HepG2 (cell line): ENCODE measurements around the gene KRT32. TPM values are rescaled to one million over a fixed set of nuclear protein-coding genes. Genes with fewer than 3 reads are reported as not detected.

Experiments used
- ATAC-seq: fragments of 200-7000 bp; cut with Tn5 transposase; 3 replicates; pipeline ENCODE4 v1.9.1; 2020; ENCODE audit warnings: mild to moderate bottlenecking, moderate library complexity
- BruUV-seq: library from RNA; stranded (reverse); fragments of 400-500 nt; replicated peaks from 2 replicates; lab custom pipeline; 2021; lab: Mats Ljungman, UMichigan
- CTCF ChIA-PET: fragments of 300-600 bp; formaldehyde crosslinking; extraction: SDS; loops from one replicate; lab custom pipeline; 2021; ENCODE audit warnings: low total read pairs, inconsistent platforms, low intra/inter-chr PET ratio; lab: Yijun Ruan, JAX
- POLR2A ChIA-PET: fragments of 350-600 bp; sonication (Branson Sonifier 250); formaldehyde crosslinking; loops from one replicate; lab custom pipeline; 2020; ENCODE audit warnings: antibody characterized with exemption, inconsistent platforms; lab: Yijun Ruan, JAX
- DNase-seq: peaks from one replicate; pipeline ENCODE4 v3.0.0-alpha.2; 2015; ENCODE audit warnings: low spot score
- FAIRE-seq: peaks from 3 replicates; lab custom pipeline; 2011; peaks lifted over from hg19 to GRCh38; lab: Jason Lieb, UNC
- H2AFZ ChIP-seq: one replicate; pipeline ENCODE4 v1.6.1; 2011; ENCODE audit warnings: low read length, inconsistent platforms
- H3K27ac ChIP-seq: fragments of 300-600 bp; 3 replicates; pipeline ENCODE4 v1.8.0; 2011; ENCODE audit warnings: mixed run types, mild to moderate bottlenecking, mixed read lengths, low read length, inconsistent platforms; ENCODE audit not compliant: insufficient read depth; ENCODE audit errors: extremely low read length
- H3K27me3 ChIP-seq, 2 experiments: fragments of 200-600 bp in 1 of 2; 2 replicates in 1 of 2; 3 replicates in 1 of 2; pipeline versions ENCODE4 v1.6.0 to v1.8.0; 2011; ENCODE audit warnings: low read length in 2 of 2, mild to moderate bottlenecking in 2 of 2, moderate library complexity in 2 of 2, inconsistent platforms in 1 of 2; ENCODE audit not compliant: insufficient read depth in 2 of 2, control insufficient read depth in 1 of 2
- H3K36me3 ChIP-seq, 2 experiments: fragments of 200-600 bp in 1 of 2; replicated peaks in 1 of 2; 2 replicates in 1 of 2; 3 replicates in 1 of 2; pipeline versions ENCODE4 v1.5.1 to v1.8.0; 2011; ENCODE audit warnings: low read length in 2 of 2, inconsistent platforms in 1 of 2; ENCODE audit not compliant: insufficient read depth in 2 of 2, control insufficient read depth in 1 of 2
- H3K4me1 ChIP-seq: 2 replicates; pipeline ENCODE4 v1.5.1; 2012; ENCODE audit warnings: low read length, inconsistent platforms; ENCODE audit not compliant: insufficient read depth
- H3K4me2 ChIP-seq: 2 replicates; pipeline ENCODE4 v1.6.0; 2011; ENCODE audit warnings: low read depth, low read length, inconsistent platforms
- H3K4me3 ChIP-seq, 3 experiments: fragments of 200-600 bp in 1 of 3; sonication (generic), shearing (Covaris generic) in 1 of 3; replicated peaks in 1 of 3; 2 replicates each; pipeline ENCODE4 v1.5.1; 2011 to 2016; ENCODE audit warnings: low read length in 3 of 3, inconsistent platforms in 2 of 3, low read depth in 2 of 3, mild to moderate bottlenecking in 2 of 3, control low read depth in 1 of 3, mixed read lengths in 1 of 3; ENCODE audit not compliant: insufficient read depth in 1 of 3
- H3K79me2 ChIP-seq: one replicate; pipeline ENCODE4 v1.6.1; 2011; ENCODE audit warnings: low read length, inconsistent platforms; ENCODE audit not compliant: insufficient read depth
- H3K9ac ChIP-seq: 2 replicates; pipeline ENCODE4 v1.6.0; 2011; ENCODE audit warnings: mild to moderate bottlenecking, low read depth, low read length, inconsistent platforms; ENCODE audit not compliant: insufficient read depth
- H3K9me3 ChIP-seq: 2 replicates; pipeline ENCODE4 v1.5.1; 2012; ENCODE audit warnings: mild to moderate bottlenecking, low read length
- H4K20me1 ChIP-seq: 2 replicates; pipeline ENCODE4 v1.6.0; 2011; ENCODE audit warnings: inconsistent platforms, mild to moderate bottlenecking, low read length, moderate library complexity; ENCODE audit not compliant: insufficient read depth
- CEBPG ChIP-seq: IDR thresholded peaks from 2 replicates; pipeline ENCODE4 v1.6.1; 2016
- EP300 ChIP-seq, 3 experiments: sonication (generic) in 1 of 3; formaldehyde crosslinking in 1 of 3; IDR thresholded peaks; 2 replicates each; pipeline versions ENCODE4 v1.5.1 to v1.6.1; 2011 to 2020; ENCODE audit warnings: low read depth in 2 of 3, low read length in 2 of 3, borderline replicate concordance in 1 of 3, improper control_type of control experiment in 1 of 3, mild to moderate bottlenecking in 1 of 3, missing genetic modification reagents in 1 of 3, moderate library complexity in 1 of 3
- FOXA3 ChIP-seq: IDR thresholded peaks from 2 replicates; pipeline ENCODE4 v1.6.1; 2016; ENCODE audit warnings: missing genetic modification reagents, missing compliant biosample characterization
- GATAD2A ChIP-seq: IDR thresholded peaks from 2 replicates; pipeline ENCODE4 v1.6.1; 2016
- GPN1 ChIP-seq: sonication (generic); formaldehyde crosslinking; IDR thresholded peaks from 2 replicates; pipeline ENCODE4 v1.5.1; 2020; ENCODE audit warnings: missing genetic modification reagents, borderline replicate concordance
- HNF4A ChIP-seq: sonication (generic); formaldehyde crosslinking; IDR thresholded peaks from 2 replicates; pipeline ENCODE4 v1.4.0; 2020; ENCODE audit warnings: missing genetic modification reagents
- HNF4G ChIP-seq, 2 experiments: sonication (generic) in 1 of 2; formaldehyde crosslinking in 1 of 2; IDR thresholded peaks; 2 replicates each; pipeline versions ENCODE4 v1.4.0 to v1.6.1; 2011 to 2020; ENCODE audit warnings: borderline replicate concordance in 2 of 2, low read depth in 2 of 2, mild to moderate bottlenecking in 2 of 2, low read length in 1 of 2, missing genetic modification reagents in 1 of 2, moderate library complexity in 1 of 2
- RNF2 ChIP-seq: fragments of 450-650 bp; conservative IDR thresholded peaks from 2 replicates; pipeline ENCODE4 v1.6.1; 2016; ENCODE audit warnings: low read depth
- SMC3 ChIP-seq: IDR thresholded peaks from 2 replicates; pipeline ENCODE4 v1.6.1; 2011; ENCODE audit warnings: low read length, improper control_type of control experiment
- SOX5 ChIP-seq: IDR thresholded peaks from 2 replicates; pipeline ENCODE4 v1.6.1; 2016; ENCODE audit warnings: borderline replicate concordance
- TEAD3 ChIP-seq: optimal IDR thresholded peaks from 2 replicates; pipeline ENCODE3; 2016; ENCODE audit warnings: borderline replicate concordance
- ZNF607 ChIP-seq: sonication (generic); formaldehyde crosslinking; IDR thresholded peaks from 2 replicates; pipeline ENCODE4 v1.5.1; 2020; ENCODE audit warnings: missing genetic modification reagents, mild to moderate bottlenecking, borderline replicate concordance
- ZNF614 ChIP-seq: IDR thresholded peaks from 2 replicates; pipeline ENCODE4 v1.6.1; 2018; ENCODE audit warnings: missing biosample characterization, missing genetic modification reagents, inconsistent platforms, borderline replicate concordance
- WGBS: methylation state at CpG from one replicate; pipeline ENCODE4 v1.1.6; 2017; ENCODE audit warnings: low lambda C conversion rate; 5-methylcytosine and 5-hydroxymethylcytosine counted together
- in situ Hi-C: cut with HindIII; loops from 2 replicates; pipeline ENCODE4 v1.10.0; 2017; ENCODE audit warnings: low pct_unique_long_range_greater_than_20kb; ENCODE audit not compliant: extremely low pct_ligation_motif_present
- intact Hi-C: fragments of 100-400 bp; cut with micrococcal nuclease; formaldehyde crosslinking; loops from one replicate; pipeline ENCODE4 v1.10.0; 2022; ENCODE audit not compliant: unreplicated experiment
- polyA plus RNA-seq, 8 experiments: library from polyadenylated mRNA; depleted of rRNA in 3 of 8; stranded (reverse) in 7 of 8; unstranded in 1 of 8; fragments of >200 nt; fragmentation: Illumina TruSeq in 4 of 8; extraction: Trizol in 4 of 8; gene quantifications; 2 replicates each; pipeline versions ENCODE4 v1.2.1 to v1.2.3, GENCODE V29; 2011 to 2016; ENCODE audit warnings: low read depth in 4 of 8, missing spikeins in 1 of 8, mixed read lengths in 1 of 8; ENCODE audit not compliant: insufficient read depth in 1 of 8
- total RNA-seq, 5 experiments: library from RNA; depleted of rRNA; stranded (reverse); fragments of >200 nt; fragmentation: Illumina TruSeq; extraction: Trizol; gene quantifications; 2 replicates each; pipeline ENCODE4 v1.2.3, GENCODE V29; 2016; ENCODE audit warnings: low read depth in 1 of 5
- TF ChIP-seq, protein P1 (sequence below): sonication (generic); formaldehyde crosslinking; IDR thresholded peaks from 2 replicates; pipeline ENCODE4 v1.4.0; 2020; ENCODE audit warnings: missing genetic modification reagents, mild to moderate bottlenecking, borderline replicate concordance
- TF ChIP-seq, protein P2 (sequence below): sonication (generic); formaldehyde crosslinking; IDR thresholded peaks from 2 replicates; pipeline ENCODE4 v1.9.0; 2021; ENCODE audit warnings: mild to moderate bottlenecking, missing genetic modification reagents

The KRT32 gene
- total and polyA plus RNA-seq, 2 of the 13 experiments (the other 11 are each of a cell fraction or from before 2014, with no cell fraction given): not detected

DNA sequence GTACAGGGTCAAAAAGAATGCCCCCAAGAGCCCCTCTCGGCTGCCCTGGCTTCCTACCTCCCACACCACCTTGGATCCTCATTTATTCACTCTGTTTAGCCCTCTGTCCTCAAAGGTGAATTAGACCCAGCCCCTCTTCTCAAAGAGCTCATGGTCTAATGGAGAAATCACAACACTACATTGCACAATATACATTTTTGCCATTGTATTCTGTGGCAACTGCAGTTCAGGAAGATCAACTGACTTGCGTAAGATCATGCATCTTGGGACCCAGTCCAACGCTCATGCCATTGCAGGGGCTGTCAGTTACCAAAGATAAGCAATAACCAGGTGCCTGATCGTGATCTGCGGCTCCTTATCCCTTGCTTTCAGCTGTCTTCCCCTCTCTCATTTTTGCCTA, 27.8 kb downstream of the KRT32 start:
- no peaks in the 10 kb centered on the region for H3K9me3 ChIP-seq
- no peak overlapping the region for H3K27ac ChIP-seq
- POLR2A ChIA-PET: no interaction called here
- intact Hi-C loops (no loop called here), in situ Hi-C loops (no loop called here)
- ATAC-seq (peak; percentile 72), FAIRE-seq (peak; percentile 67), DNase-seq (peak; percentile 76)
- H4K20me1 ChIP-seq: no peaks in the 10 kb centered on the region
- no peaks in the 10 kb centered on the region; a peak in 2 of 5 replicates for H3K27me3 ChIP-seq
- H3K9ac ChIP-seq: no peak overlapping the region
- no peak overlapping the region for H3K4me3 ChIP-seq
- no peaks in the 10 kb centered on the region for H3K79me2 ChIP-seq
- no peaks in the 10 kb centered on the region for H3K36me3 ChIP-seq
- CTCF ChIA-PET: no interaction called here
- H3K4me2 ChIP-seq: no peak overlapping the region
- 0% methylated on average over 4 of the region's 5 CpGs for WGBS
- H3K4me1 ChIP-seq: peaks cover 6% of the 10 kb centered on the region; the same call in 1 of the 2 replicates
- H2AFZ ChIP-seq: no peak overlapping the region
- no TSS peak for BruUV-seq
- peak; percentile 77 for TF ChIP-seq HNF4A
- TF ChIP-seq HNF4G (IDR thresholded peaks at IDR 0.05; ENCODE audit: borderline replicate concordance, low read depth, low read length): 0 out of 2 replicates have a peak, but pooled peaks have one; percentile 8
- no peak for TF ChIP-seq HNF4G (CRISPR knock-in tag; IDR thresholded peaks at IDR 0.05; ENCODE audit: borderline replicate concordance, low read depth)
- TF ChIP-seq ZNF614 (CRISPR knock-in tag): 0 out of 2 replicates have a peak, but pooled peaks have one; percentile 42
- no peak for TF ChIP-seq ZNF607 (CRISPR knock-in tag)
- peak; percentile 47; the same call in 1 of the 2 replicates for TF ChIP-seq GATAD2A (CRISPR knock-in tag)
- peak in 1 of 2 experiments; percentile 63; a peak in 1 of 4 replicates for TF ChIP-seq EP300 (IDR thresholded peaks at IDR 0.05; ENCODE audit: low read depth in 2 of 2, low read length in 2 of 2)
- no peak for TF ChIP-seq EP300 (CRISPR knock-in tag; IDR thresholded peaks at IDR 0.05; ENCODE audit: borderline replicate concordance)
- TF ChIP-seq SMC3: peak; percentile 42; the same call in 1 of the 2 replicates
- TF ChIP-seq, protein P1, sequence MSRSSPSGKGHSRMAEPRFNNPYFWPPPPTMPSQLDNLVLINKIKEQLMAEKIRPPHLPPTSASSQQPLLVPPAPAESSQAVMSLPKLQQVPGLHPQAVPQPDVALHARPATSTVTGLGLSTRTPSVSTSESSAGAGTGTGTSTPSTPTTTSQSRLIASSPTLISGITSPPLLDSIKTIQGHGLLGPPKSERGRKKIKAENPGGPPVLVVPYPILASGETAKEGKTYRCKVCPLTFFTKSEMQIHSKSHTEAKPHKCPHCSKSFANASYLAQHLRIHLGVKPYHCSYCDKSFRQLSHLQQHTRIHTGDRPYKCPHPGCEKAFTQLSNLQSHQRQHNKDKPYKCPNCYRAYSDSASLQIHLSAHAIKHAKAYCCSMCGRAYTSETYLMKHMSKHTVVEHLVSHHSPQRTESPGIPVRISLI (CRISPR knock-in tag): no peak
- no peak for TF ChIP-seq GPN1 (CRISPR knock-in tag)
- peak; percentile 52; the same call in 1 of the 2 replicates for TF ChIP-seq SOX5 (CRISPR knock-in tag)
- TF ChIP-seq CEBPG (CRISPR knock-in tag): peak; percentile 87
- TF ChIP-seq FOXA3: 0 out of 2 replicates have a peak, but pooled peaks have one; percentile 32
- TF ChIP-seq RNF2: no peak
- peak; percentile 28 for TF ChIP-seq TEAD3 (CRISPR knock-in tag)
- TF ChIP-seq, protein P2, sequence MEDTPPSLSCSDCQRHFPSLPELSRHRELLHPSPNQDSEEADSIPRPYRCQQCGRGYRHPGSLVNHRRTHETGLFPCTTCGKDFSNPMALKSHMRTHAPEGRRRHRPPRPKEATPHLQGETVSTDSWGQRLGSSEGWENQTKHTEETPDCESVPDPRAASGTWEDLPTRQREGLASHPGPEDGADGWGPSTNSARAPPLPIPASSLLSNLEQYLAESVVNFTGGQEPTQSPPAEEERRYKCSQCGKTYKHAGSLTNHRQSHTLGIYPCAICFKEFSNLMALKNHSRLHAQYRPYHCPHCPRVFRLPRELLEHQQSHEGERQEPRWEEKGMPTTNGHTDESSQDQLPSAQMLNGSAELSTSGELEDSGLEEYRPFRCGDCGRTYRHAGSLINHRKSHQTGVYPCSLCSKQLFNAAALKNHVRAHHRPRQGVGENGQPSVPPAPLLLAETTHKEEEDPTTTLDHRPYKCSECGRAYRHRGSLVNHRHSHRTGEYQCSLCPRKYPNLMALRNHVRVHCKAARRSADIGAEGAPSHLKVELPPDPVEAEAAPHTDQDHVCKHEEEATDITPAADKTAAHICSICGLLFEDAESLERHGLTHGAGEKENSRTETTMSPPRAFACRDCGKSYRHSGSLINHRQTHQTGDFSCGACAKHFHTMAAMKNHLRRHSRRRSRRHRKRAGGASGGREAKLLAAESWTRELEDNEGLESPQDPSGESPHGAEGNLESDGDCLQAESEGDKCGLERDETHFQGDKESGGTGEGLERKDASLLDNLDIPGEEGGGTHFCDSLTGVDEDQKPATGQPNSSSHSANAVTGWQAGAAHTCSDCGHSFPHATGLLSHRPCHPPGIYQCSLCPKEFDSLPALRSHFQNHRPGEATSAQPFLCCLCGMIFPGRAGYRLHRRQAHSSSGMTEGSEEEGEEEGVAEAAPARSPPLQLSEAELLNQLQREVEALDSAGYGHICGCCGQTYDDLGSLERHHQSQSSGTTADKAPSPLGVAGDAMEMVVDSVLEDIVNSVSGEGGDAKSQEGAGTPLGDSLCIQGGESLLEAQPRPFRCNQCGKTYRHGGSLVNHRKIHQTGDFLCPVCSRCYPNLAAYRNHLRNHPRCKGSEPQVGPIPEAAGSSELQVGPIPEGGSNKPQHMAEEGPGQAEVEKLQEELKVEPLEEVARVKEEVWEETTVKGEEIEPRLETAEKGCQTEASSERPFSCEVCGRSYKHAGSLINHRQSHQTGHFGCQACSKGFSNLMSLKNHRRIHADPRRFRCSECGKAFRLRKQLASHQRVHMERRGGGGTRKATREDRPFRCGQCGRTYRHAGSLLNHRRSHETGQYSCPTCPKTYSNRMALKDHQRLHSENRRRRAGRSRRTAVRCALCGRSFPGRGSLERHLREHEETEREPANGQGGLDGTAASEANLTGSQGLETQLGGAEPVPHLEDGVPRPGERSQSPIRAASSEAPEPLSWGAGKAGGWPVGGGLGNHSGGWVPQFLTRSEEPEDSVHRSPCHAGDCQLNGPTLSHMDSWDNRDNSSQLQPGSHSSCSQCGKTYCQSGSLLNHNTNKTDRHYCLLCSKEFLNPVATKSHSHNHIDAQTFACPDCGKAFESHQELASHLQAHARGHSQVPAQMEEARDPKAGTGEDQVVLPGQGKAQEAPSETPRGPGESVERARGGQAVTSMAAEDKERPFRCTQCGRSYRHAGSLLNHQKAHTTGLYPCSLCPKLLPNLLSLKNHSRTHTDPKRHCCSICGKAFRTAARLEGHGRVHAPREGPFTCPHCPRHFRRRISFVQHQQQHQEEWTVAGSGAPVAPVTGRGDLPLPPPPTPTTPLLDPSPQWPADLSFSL (CRISPR knock-in tag): no peak
